SK-N-SH (cell line): ENCODE data around the gene IMPDH1. TPM values are rescaled to one million over a fixed set of nuclear protein-coding genes. Genes with fewer than 3 reads are reported as not detected.

ENCODE experiments used
- CTCF ChIA-PET: fragments of 300-600, 350-600 bp; formaldehyde crosslinking; extraction: SDS; loops from one replicate; lab custom pipeline; 2021; lab: Yijun Ruan, JAX
- POLR2A ChIA-PET: fragments of 350-600 bp; sonication (Branson Sonifier 250); formaldehyde crosslinking; extraction: SDS; loops from one replicate; lab custom pipeline; 2020; ENCODE audit warnings: antibody characterized with exemption, inconsistent platforms; lab: Yijun Ruan, JAX
- DNase-seq: peaks from one replicate; pipeline ENCODE4 v3.0.0; 2012
- H2AFZ ChIP-seq: fragments of 200-600 bp; sonication (generic); 2 replicates; pipeline ENCODE4 v1.8.1; 2016; ENCODE audit warnings: antibody characterized with exemption, mild to moderate bottlenecking, low read depth
- H3F3A ChIP-seq: fragments of 200-600 bp; sonication (generic); replicated peaks from 2 replicates; pipeline ENCODE3; 2016; ENCODE audit warnings: antibody characterized with exemption, mild to moderate bottlenecking; ENCODE audit not compliant: insufficient read depth
- H3K27ac ChIP-seq, 2 experiments: fragments of 200-500 bp in 1 of 2; fragments of 200-600 bp in 1 of 2; sonication (Bioruptor generic) in 1 of 2; sonication (generic), shearing (Covaris generic) in 1 of 2; 2 replicates each; pipeline versions ENCODE4 v1.5.1 to v1.6.1; 2014 to 2016; ENCODE audit warnings: low read depth in 2 of 2, inconsistent platforms in 1 of 2, low read length in 1 of 2, mild to moderate bottlenecking in 1 of 2, mixed read lengths in 1 of 2
- H3K27me3 ChIP-seq: fragments of 200-600 bp; sonication (generic), shearing (Covaris generic); 2 replicates; pipeline ENCODE4 v1.6.1; 2016; ENCODE audit warnings: mixed run types; ENCODE audit not compliant: insufficient read depth
- H3K36me3 ChIP-seq, 2 experiments: fragments of 200-500 bp in 1 of 2; fragments of 200-600 bp in 1 of 2; sonication (Bioruptor generic) in 1 of 2; sonication (generic) in 1 of 2; replicated peaks in 1 of 2; 2 replicates each; pipeline versions ENCODE3 to v1.5.1; 2014 to 2016; ENCODE audit warnings: low read length in 1 of 2, mild to moderate bottlenecking in 1 of 2; ENCODE audit not compliant: insufficient read depth in 2 of 2, control insufficient read depth in 1 of 2
- H3K4me1 ChIP-seq, 2 experiments: fragments of 200-500 bp in 1 of 2; fragments of 200-600 bp in 1 of 2; sonication (Bioruptor generic) in 1 of 2; sonication (generic), shearing (Covaris generic) in 1 of 2; 2 replicates each; pipeline versions ENCODE4 v1.5.1 to v1.6.1; 2014 to 2016; ENCODE audit warnings: low read depth in 1 of 2, low read length in 1 of 2, mixed run types in 1 of 2; ENCODE audit not compliant: insufficient read depth in 2 of 2, control insufficient read depth in 1 of 2
- H3K4me2 ChIP-seq: fragments of 200-600 bp; sonication (generic), shearing (Covaris generic); 2 replicates; pipeline ENCODE4 v1.6.1; 2017; ENCODE audit warnings: mixed run types
- H3K4me3 ChIP-seq, 2 experiments: fragments of 200-500 bp in 1 of 2; fragments of 200-600 bp in 1 of 2; sonication (Bioruptor generic) in 1 of 2; sonication (generic), shearing (Covaris generic) in 1 of 2; 2 replicates each; pipeline versions ENCODE4 v1.5.1 to v1.8.1; 2014 to 2016; ENCODE audit warnings: low read depth in 2 of 2, inconsistent platforms in 1 of 2, low read length in 1 of 2, mild to moderate bottlenecking in 1 of 2, mixed read lengths in 1 of 2, moderate library complexity in 1 of 2
- H3K79me2 ChIP-seq: fragments of 200-600 bp; sonication (generic); 2 replicates; pipeline ENCODE4 v1.8.1; 2017; ENCODE audit warnings: mild to moderate bottlenecking; ENCODE audit not compliant: insufficient read depth
- H3K9ac ChIP-seq: fragments of 200-600 bp; sonication (generic); 2 replicates; pipeline ENCODE4 v1.6.1; 2017; ENCODE audit warnings: mixed run types
- H3K9me2 ChIP-seq: fragments of 200-600 bp; sonication (generic); 2 replicates; pipeline ENCODE4 v1.6.1; 2017; ENCODE audit warnings: mixed run types
- H3K9me3 ChIP-seq: fragments of 200-600 bp; sonication (generic); 2 replicates; pipeline ENCODE4 v1.6.1; 2017; ENCODE audit warnings: mixed run types, mild to moderate bottlenecking, moderate library complexity
- H4K20me1 ChIP-seq: fragments of 200-600 bp; sonication (generic); 2 replicates; pipeline ENCODE4 v1.6.1; 2017; ENCODE audit warnings: mild to moderate bottlenecking, mixed run types; ENCODE audit not compliant: insufficient read depth
- CHD2 ChIP-seq: fragments of 150-350 bp; IDR thresholded peaks from 2 replicates; pipeline ENCODE4 v1.6.1; 2018; ENCODE audit warnings: low read length; ENCODE audit not compliant: partially characterized antibody
- ELF1 ChIP-seq: IDR thresholded peaks from 2 replicates; pipeline ENCODE4 v1.4.0; 2012
- EP300 ChIP-seq, 2 experiments: IDR thresholded peaks; 2 replicates each; pipeline versions ENCODE4 v1.4.0 to v1.6.1; 2012; ENCODE audit warnings: borderline replicate concordance in 1 of 2, low read depth in 1 of 2, low read length in 1 of 2
- GABPA ChIP-seq: IDR thresholded peaks from 2 replicates; pipeline ENCODE4 v1.4.0; 2012; ENCODE audit warnings: low read depth, mild to moderate bottlenecking
- NFIC ChIP-seq: IDR thresholded peaks from 2 replicates; pipeline ENCODE4 v1.4.0; 2012; ENCODE audit warnings: borderline replicate concordance
- RCOR1 ChIP-seq: fragments of 150-350 bp; IDR thresholded peaks from 2 replicates; pipeline ENCODE4 v1.6.1; 2017; ENCODE audit warnings: antibody characterized with exemption, low read length
- RFX5 ChIP-seq: IDR thresholded peaks from 2 replicates; pipeline ENCODE4 v1.6.1; 2012; ENCODE audit warnings: mild to moderate bottlenecking, improper control_type of control experiment, low read length
- RXRA ChIP-seq: IDR thresholded peaks from 2 replicates; pipeline ENCODE4 v1.4.0; 2012; ENCODE audit warnings: low read depth, mild to moderate bottlenecking, borderline replicate concordance
- TAF1 ChIP-seq: IDR thresholded peaks from 2 replicates; pipeline ENCODE4 v1.6.1; 2012; ENCODE audit warnings: low read depth, mild to moderate bottlenecking, low read length, moderate library complexity, borderline replicate concordance
- TEAD4 ChIP-seq: IDR thresholded peaks from 2 replicates; pipeline ENCODE4 v1.4.0; 2012; ENCODE audit warnings: mild to moderate bottlenecking, borderline replicate concordance; ENCODE audit not compliant: insufficient read depth
- YY1 ChIP-seq: IDR thresholded peaks from 2 replicates; pipeline ENCODE4 v1.4.0; 2012; ENCODE audit warnings: low read depth, mild to moderate bottlenecking
- WGBS: methylation state at CpG from one replicate; pipeline ENCODE4 v1.1.6; 2017; ENCODE audit warnings: low lambda C conversion rate; 5-methylcytosine and 5-hydroxymethylcytosine counted together
- polyA plus RNA-seq, 3 experiments: library from polyadenylated mRNA; depleted of rRNA; stranded (reverse); fragments of >200 nt; gene quantifications; 2 replicates each; pipeline ENCODE4 v1.2.3, GENCODE V29; 2012
- TF ChIP-seq, protein P1 (sequence below): fragments of 150-350 bp; IDR thresholded peaks from 2 replicates; pipeline ENCODE4 v1.6.1; 2017; ENCODE audit warnings: antibody characterized with exemption, low read length, low read depth, borderline replicate concordance
- TF ChIP-seq, protein P2 (sequence below): IDR thresholded peaks from 2 replicates; pipeline ENCODE4 v1.6.1; 2012; ENCODE audit warnings: mild to moderate bottlenecking, low read depth, low read length, moderate library complexity

Gene IMPDH1
- polyA plus RNA-seq, 1 of the 3 experiments (the other 2 are of a cell fraction) = 80.4 TPM

DNA sequence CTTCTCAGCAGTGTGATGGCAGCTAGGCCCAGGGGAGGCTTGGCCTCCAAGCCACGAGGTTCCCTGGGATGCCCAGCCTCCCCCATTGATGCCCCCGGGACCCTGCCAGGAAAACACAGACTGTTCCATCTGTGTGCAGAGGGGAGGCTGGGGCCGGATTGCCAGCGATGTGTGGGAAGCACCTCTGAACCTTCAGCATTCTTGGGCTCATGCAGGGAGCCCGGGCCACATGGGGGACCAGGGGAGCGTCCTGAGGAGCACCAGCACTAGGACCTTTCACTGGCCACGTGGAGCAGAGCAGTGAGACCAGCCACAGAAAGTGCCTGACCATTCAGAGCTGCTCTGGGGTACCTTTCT, 2.6 kb downstream of the IMPDH1 start:
- H3K4me2 ChIP-seq = no peak overlapping the region
- CTCF ChIA-PET = interaction anchor here (0.6 to 50.3 kb wide), 7 partner anchors 10 to 476 kb away, joined by 3 to 1901 read pairs (median 29); partner anchors contain the start of genes HILPDA, IMPDH1 and RBM28
- WGBS = 96% methylated on average over 4 of the region's 7 CpGs
- H3F3A ChIP-seq = peaks cover 32% of the 10 kb centered on the region
- no peak overlapping the region for H3K9ac ChIP-seq
- POLR2A ChIA-PET = interaction anchor here (1.2 kb wide), 2 partner anchors 20 to 60 kb away, joined by 3 to 4 read pairs; no protein-coding TSS in a partner anchor
- no peak overlapping the region for H2AFZ ChIP-seq
- H3K4me3 ChIP-seq = no peak overlapping the region
- H3K9me3 ChIP-seq = no peaks in the 10 kb centered on the region
- no peaks in the 10 kb centered on the region for H3K27me3 ChIP-seq
- H3K79me2 ChIP-seq = peaks cover 22% of the 10 kb centered on the region
- TF ChIP-seq TAF1 = no peak
- no peak for TF ChIP-seq GABPA
- no peak for TF ChIP-seq RFX5
- TF ChIP-seq, protein P1, sequence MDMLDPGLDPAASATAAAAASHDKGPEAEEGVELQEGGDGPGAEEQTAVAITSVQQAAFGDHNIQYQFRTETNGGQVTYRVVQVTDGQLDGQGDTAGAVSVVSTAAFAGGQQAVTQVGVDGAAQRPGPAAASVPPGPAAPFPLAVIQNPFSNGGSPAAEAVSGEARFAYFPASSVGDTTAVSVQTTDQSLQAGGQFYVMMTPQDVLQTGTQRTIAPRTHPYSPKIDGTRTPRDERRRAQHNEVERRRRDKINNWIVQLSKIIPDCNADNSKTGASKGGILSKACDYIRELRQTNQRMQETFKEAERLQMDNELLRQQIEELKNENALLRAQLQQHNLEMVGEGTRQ = no peak
- TF ChIP-seq RCOR1 = no peak
- TF ChIP-seq TEAD4 = no peak
- TF ChIP-seq CHD2 = no peak
- TF ChIP-seq, protein P2, sequence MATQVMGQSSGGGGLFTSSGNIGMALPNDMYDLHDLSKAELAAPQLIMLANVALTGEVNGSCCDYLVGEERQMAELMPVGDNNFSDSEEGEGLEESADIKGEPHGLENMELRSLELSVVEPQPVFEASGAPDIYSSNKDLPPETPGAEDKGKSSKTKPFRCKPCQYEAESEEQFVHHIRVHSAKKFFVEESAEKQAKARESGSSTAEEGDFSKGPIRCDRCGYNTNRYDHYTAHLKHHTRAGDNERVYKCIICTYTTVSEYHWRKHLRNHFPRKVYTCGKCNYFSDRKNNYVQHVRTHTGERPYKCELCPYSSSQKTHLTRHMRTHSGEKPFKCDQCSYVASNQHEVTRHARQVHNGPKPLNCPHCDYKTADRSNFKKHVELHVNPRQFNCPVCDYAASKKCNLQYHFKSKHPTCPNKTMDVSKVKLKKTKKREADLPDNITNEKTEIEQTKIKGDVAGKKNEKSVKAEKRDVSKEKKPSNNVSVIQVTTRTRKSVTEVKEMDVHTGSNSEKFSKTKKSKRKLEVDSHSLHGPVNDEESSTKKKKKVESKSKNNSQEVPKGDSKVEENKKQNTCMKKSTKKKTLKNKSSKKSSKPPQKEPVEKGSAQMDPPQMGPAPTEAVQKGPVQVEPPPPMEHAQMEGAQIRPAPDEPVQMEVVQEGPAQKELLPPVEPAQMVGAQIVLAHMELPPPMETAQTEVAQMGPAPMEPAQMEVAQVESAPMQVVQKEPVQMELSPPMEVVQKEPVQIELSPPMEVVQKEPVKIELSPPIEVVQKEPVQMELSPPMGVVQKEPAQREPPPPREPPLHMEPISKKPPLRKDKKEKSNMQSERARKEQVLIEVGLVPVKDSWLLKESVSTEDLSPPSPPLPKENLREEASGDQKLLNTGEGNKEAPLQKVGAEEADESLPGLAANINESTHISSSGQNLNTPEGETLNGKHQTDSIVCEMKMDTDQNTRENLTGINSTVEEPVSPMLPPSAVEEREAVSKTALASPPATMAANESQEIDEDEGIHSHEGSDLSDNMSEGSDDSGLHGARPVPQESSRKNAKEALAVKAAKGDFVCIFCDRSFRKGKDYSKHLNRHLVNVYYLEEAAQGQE = no peak
- TF ChIP-seq, all 33 proteins: peak for 0
- H3K36me3 ChIP-seq = peaks cover 5 to 9% of the 10 kb centered on the region in 2 experiments
- peaks cover 14% of the 10 kb centered on the region; the same call in 1 of the 2 replicates for H4K20me1 ChIP-seq
- H3K4me1 ChIP-seq = peaks cover 27 to 36% of the 10 kb centered on the region in 2 experiments; a peak in 2 of 4 replicates
- H3K9me2 ChIP-seq = no peaks in the 10 kb centered on the region
- no peak overlapping the region for H3K27ac ChIP-seq
- DNase-seq = peak; percentile 39

DNA sequence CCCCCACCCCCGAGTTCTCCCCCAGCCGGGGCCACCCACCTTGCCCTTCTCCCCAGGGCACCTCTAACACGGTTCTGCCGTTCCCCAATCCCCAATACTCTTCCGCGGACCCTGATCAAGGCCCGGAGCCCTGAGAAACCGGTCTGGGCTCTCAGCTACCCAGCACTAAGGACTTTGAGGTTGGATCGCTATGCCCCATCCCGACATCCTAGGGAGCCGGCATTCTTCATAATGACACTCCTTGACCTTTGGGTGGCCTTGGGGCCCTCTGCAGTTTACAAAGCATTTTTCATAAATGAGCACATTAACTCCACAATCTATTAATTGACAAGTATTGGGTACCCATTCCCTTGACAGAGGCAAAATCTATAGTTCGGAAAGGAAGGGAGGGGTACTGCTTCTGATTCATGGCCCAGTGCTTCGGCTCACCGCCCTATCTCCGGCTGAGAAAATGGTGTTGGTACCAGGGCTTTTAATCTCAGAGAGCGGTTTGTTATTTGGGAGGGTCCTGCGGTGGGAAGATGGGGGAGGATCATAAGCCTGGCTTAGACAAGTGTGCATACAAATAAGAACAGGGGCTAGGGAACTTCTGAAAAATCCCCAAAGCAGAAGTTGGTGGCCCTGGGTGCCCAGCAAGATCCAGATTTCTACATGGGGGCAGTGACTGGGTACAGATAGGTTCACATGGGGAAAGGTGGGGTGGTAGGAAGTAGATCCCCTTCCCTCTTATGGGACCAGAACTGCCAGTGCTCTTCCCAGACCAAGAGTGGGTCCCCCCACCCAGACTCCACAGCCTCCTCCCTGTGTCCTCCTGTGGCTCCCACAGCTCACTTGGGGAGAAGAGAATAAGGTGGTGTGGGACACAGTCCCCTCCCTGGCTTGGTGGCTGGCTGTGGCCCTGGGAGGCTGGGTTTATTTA, 3.2 kb downstream of the IMPDH1 start:
- peak; percentile 44 for DNase-seq
- Histone ChIP-seq H3K27ac (no peak overlapping the region), H3K4me2 (peak overlapping the region; percentile 49; the same call in 1 of the 2 replicates), H3K9me2 (no peaks in the 10 kb centered on the region), H3K27me3 (no peaks in the 10 kb centered on the region), H3K4me3 (peak overlapping the region in 1 of 2 experiments; percentile 87; a peak in 2 of 4 replicates), H3K4me1 (peaks cover 27 to 36% of the 10 kb centered on the region in 2 experiments; a peak in 2 of 4 replicates), H4K20me1 (peaks cover 14% of the 10 kb centered on the region; the same call in 1 of the 2 replicates), H3K9me3 (no peaks in the 10 kb centered on the region), H2AFZ (no peak overlapping the region), H3K9ac (no peak overlapping the region; the same call in 1 of the 2 replicates), H3F3A (peaks cover 32% of the 10 kb centered on the region), H3K36me3 (peaks cover 8 to 11% of the 10 kb centered on the region in 2 experiments), H3K79me2 (peaks cover 22% of the 10 kb centered on the region)
- TF ChIP-seq RXRA = no peak
- TF ChIP-seq EP300 (IDR thresholded peaks at IDR 0.05; ENCODE audit: borderline replicate concordance in 1 of 2, low read depth in 1 of 2, low read length in 1 of 2) = no peak
- no peak for TF ChIP-seq ELF1
- no peak for TF ChIP-seq NFIC
- TF ChIP-seq, protein P1 = no peak
- no peak for TF ChIP-seq YY1
- POLR2A ChIA-PET = interaction anchor here (0.7 to 1.2 kb wide), 2 partner anchors 19 to 62 kb away, joined by 4 read pairs; no protein-coding TSS in a partner anchor
- CTCF ChIA-PET = interaction anchor here (0.6 to 50.3 kb wide), 7 partner anchors 10 to 477 kb away, joined by 3 to 1901 read pairs (median 29); partner anchors contain the start of genes HILPDA, IMPDH1 and RBM28
- 63% methylated on average over 17 of the region's 17 CpGs for WGBS
